22Rv1 (cell line): ENCODE measurements around the gene DOK6.

Source experiments
- CTCF ChIP-seq: fragments of 450-650 bp; IDR thresholded peaks from 2 replicates; pipeline ENCODE4 v1.5.1; 2017; ENCODE audit warnings: mild to moderate bottlenecking
- ZFX ChIP-seq: fragments of 450-650 bp; IDR thresholded peaks from 2 replicates; pipeline ENCODE4 v1.6.1; 2017; ENCODE audit warnings: antibody characterized with exemption, borderline replicate concordance

GRCh38 chr18:69599377-69599776 lies 198.7 kb downstream of the DOK6 start:
- TF ChIP-seq CTCF, result no peak
- TF ChIP-seq ZFX, result no peak
